ENCODE measurements around the gene UGT1A9. TPM values are rescaled to one million over a fixed set of nuclear protein-coding genes. Genes with fewer than 3 reads are reported as not detected.

UGT1A9 gene
- total and polyA plus RNA-seq, 2 experiments from 2014 or later = not detected

DNA sequence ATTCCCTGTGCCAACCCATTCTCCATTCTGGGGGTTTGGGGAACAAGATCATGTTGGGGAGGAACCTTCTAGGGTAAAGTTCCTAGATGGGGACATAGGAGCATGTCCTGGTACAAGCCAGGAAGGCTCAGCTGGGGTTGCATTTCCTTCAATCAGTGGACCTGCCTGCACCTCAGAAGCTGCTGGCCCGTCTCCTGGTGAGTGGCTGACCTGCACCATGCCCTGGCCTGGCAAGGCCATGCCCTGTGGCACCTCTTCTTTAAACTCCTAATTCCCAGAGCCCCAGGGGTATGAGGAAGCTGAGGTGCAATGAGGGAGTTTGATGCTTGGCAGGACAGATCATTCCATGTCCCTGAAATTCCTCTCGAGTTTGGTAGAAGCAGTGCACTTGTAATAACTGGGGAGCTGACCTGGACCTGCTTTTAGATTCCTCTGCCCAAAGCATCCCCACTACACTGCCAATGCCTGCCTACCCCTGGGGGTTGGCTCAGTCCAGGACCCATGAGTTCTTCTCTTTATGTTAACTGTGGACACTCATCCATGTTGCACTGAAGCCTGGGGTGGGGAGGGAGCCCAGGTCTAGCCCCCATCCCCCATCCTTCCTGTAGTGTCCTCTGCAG, 131.7 kb downstream of the UGT1A9 start:
- H3K4me3 Mint-ChIP-seq = no peak overlapping the region
- H3K27me3 Mint-ChIP-seq (ENCODE audit: insufficient read depth, low read depth, poor library complexity) = peaks cover 3% of the 10 kb centered on the region
- Histone ChIP-seq H3F3A (replicated peaks; ENCODE audit: low read depth) (no peaks in the 10 kb centered on the region), H3K4me1 (ENCODE audit: insufficient read depth) (no peaks in the 10 kb centered on the region), H4K20me1 (replicated peaks; ENCODE audit: insufficient read depth) (no peaks in the 10 kb centered on the region), H3K4me3 (no peak overlapping the region), H3K9me2 (ENCODE audit: insufficient read depth) (no peaks in the 10 kb centered on the region), H3K36me3 (ENCODE audit: insufficient read depth) (no peaks in the 10 kb centered on the region), H3K27ac (ENCODE audit: low read depth) (no peak overlapping the region), H3K79me2 (replicated peaks; ENCODE audit: insufficient read depth) (no peaks in the 10 kb centered on the region), H2AFZ (no peak overlapping the region), H3K4me2 (no peak overlapping the region), H3K27me3 (ENCODE audit: insufficient read depth) (no peaks in the 10 kb centered on the region)
- DNase-seq (ENCODE audit: low spot score) (no peak), ATAC-seq (no peak)
- no peaks in the 10 kb centered on the region; the same call in 2 of the 3 replicates for H3K36me3 Mint-ChIP-seq (ENCODE audit: low read depth)
- no peaks in the 10 kb centered on the region for H3K4me1 Mint-ChIP-seq
- TF ChIP-seq CREB1 (CRISPR knock-in tag; IDR thresholded peaks at IDR 0.05; ENCODE audit: low read depth) = no peak
- TF ChIP-seq STAT1 (IDR thresholded peaks at IDR 0.05; ENCODE audit: unreplicated experiment) = no peak
- no peak for TF ChIP-seq ETS1 (IDR thresholded peaks at IDR 0.05)
- no peak for TF ChIP-seq ZNF114 (CRISPR knock-in tag; IDR thresholded peaks at IDR 0.05)
- no peak for TF ChIP-seq NANOG (IDR thresholded peaks at IDR 0.05; ENCODE audit: borderline replicate concordance)
- TF ChIP-seq JUNB (IDR thresholded peaks at IDR 0.05; ENCODE audit: unreplicated experiment) = no peak
- no peak for TF ChIP-seq POLR2AphosphoS5 (IDR thresholded peaks at IDR 0.05; ENCODE audit: low read depth)
- no peak for TF ChIP-seq ZNF331 (CRISPR knock-in tag; IDR thresholded peaks at IDR 0.05; ENCODE audit: low read depth)
- TF ChIP-seq EZH2phosphoT487 (IDR thresholded peaks at IDR 0.05; ENCODE audit: unreplicated experiment) = no peak
- TF ChIP-seq REST (IDR thresholded peaks at IDR 0.05; ENCODE audit: unreplicated experiment) = no peak
- TF ChIP-seq, protein P1, sequence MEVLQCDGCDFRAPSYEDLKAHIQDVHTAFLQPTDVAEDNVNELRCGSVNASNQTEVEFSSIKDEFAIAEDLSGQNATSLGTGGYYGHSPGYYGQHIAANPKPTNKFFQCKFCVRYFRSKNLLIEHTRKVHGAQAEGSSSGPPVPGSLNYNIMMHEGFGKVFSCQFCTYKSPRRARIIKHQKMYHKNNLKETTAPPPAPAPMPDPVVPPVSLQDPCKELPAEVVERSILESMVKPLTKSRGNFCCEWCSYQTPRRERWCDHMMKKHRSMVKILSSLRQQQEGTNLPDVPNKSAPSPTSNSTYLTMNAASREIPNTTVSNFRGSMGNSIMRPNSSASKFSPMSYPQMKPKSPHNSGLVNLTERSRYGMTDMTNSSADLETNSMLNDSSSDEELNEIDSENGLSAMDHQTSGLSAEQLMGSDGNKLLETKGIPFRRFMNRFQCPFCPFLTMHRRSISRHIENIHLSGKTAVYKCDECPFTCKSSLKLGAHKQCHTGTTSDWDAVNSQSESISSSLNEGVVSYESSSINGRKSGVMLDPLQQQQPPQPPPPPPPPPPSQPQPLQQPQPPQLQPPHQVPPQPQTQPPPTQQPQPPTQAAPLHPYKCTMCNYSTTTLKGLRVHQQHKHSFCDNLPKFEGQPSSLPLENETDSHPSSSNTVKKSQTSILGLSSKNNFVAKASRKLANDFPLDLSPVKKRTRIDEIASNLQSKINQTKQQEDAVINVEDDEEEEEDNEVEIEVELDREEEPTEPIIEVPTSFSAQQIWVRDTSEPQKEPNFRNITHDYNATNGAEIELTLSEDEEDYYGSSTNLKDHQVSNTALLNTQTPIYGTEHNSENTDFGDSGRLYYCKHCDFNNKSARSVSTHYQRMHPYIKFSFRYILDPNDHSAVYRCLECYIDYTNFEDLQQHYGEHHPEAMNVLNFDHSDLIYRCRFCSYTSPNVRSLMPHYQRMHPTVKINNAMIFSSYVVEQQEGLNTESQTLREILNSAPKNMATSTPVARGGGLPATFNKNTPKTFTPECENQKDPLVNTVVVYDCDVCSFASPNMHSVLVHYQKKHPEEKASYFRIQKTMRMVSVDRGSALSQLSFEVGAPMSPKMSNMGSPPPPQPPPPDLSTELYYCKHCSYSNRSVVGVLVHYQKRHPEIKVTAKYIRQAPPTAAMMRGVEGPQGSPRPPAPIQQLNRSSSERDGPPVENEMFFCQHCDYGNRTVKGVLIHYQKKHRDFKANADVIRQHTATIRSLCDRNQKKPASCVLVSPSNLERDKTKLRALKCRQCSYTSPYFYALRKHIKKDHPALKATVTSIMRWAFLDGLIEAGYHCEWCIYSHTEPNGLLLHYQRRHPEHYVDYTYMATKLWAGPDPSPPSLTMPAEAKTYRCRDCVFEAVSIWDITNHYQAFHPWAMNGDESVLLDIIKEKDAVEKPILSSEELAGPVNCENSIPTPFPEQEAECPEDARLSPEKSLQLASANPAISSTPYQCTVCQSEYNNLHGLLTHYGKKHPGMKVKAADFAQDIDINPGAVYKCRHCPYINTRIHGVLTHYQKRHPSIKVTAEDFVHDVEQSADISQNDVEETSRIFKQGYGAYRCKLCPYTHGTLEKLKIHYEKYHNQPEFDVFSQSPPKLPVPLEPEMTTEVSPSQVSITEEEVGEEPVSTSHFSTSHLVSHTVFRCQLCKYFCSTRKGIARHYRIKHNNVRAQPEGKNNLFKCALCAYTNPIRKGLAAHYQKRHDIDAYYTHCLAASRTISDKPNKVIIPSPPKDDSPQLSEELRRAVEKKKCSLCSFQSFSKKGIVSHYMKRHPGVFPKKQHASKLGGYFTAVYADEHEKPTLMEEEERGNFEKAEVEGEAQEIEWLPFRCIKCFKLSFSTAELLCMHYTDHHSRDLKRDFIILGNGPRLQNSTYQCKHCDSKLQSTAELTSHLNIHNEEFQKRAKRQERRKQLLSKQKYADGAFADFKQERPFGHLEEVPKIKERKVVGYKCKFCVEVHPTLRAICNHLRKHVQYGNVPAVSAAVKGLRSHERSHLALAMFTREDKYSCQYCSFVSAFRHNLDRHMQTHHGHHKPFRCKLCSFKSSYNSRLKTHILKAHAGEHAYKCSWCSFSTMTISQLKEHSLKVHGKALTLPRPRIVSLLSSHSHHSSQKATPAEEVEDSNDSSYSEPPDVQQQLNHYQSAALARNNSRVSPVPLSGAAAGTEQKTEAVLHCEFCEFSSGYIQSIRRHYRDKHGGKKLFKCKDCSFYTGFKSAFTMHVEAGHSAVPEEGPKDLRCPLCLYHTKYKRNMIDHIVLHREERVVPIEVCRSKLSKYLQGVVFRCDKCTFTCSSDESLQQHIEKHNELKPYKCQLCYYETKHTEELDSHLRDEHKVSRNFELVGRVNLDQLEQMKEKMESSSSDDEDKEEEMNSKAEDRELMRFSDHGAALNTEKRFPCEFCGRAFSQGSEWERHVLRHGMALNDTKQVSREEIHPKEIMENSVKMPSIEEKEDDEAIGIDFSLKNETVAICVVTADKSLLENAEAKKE (CRISPR knock-in tag; IDR thresholded peaks at IDR 0.05) = no peak
- TF ChIP-seq, protein P2, sequence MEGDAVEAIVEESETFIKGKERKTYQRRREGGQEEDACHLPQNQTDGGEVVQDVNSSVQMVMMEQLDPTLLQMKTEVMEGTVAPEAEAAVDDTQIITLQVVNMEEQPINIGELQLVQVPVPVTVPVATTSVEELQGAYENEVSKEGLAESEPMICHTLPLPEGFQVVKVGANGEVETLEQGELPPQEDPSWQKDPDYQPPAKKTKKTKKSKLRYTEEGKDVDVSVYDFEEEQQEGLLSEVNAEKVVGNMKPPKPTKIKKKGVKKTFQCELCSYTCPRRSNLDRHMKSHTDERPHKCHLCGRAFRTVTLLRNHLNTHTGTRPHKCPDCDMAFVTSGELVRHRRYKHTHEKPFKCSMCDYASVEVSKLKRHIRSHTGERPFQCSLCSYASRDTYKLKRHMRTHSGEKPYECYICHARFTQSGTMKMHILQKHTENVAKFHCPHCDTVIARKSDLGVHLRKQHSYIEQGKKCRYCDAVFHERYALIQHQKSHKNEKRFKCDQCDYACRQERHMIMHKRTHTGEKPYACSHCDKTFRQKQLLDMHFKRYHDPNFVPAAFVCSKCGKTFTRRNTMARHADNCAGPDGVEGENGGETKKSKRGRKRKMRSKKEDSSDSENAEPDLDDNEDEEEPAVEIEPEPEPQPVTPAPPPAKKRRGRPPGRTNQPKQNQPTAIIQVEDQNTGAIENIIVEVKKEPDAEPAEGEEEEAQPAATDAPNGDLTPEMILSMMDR (conservative IDR thresholded peaks at IDR 0.05; ENCODE audit: low read depth in 2 of 2) = no peak
- TF ChIP-seq EZH2 (IDR thresholded peaks at IDR 0.05; ENCODE audit: low read depth, unreplicated experiment) = no peak
- peaks cover 15% of the 10 kb centered on the region for H3K9me3 Mint-ChIP-seq
- H3K27ac Mint-ChIP-seq = no peak overlapping the region

All from GM23338 (cell line).